Natural killer cell (primary cell): ENCODE results near the gene NR3C2. TPM values are rescaled to one million over a fixed set of nuclear protein-coding genes. Genes with fewer than 3 reads are reported as not detected.

Source experiments
- ATAC-seq, 3 donors: fragments of 150-1000 bp in 2 of 3; fragments of 200-7000 bp in 1 of 3; cut with Tn5 transposase; 1 replicate in 1 of 3; 2 replicates in 2 of 3; pipeline ENCODE4 v1.10.0; 2021; ENCODE audit warnings: mild to moderate bottlenecking in 2 of 3, moderate library complexity in 2 of 3
- DNase-seq, 2 donors: peaks; one replicate each; pipeline versions ENCODE4 v3.0.0 to v3.0.0-alpha.2; 2013 to 2021; ENCODE audit warnings: mixed read lengths in 1 of 2
- H3K27ac ChIP-seq: one replicate; pipeline ENCODE4 v1.5.1; 2013; ENCODE audit warnings: mild to moderate bottlenecking, low read length
- H3K27me3 ChIP-seq: one replicate; pipeline ENCODE4 v1.6.1; 2013; ENCODE audit warnings: low read length; ENCODE audit not compliant: control insufficient read depth, insufficient read depth
- H3K36me3 ChIP-seq: one replicate; pipeline ENCODE4 v1.6.1; 2013; ENCODE audit warnings: low read length; ENCODE audit not compliant: control insufficient read depth, insufficient read depth
- H3K4me1 ChIP-seq: one replicate; pipeline ENCODE4 v1.6.1; 2013; ENCODE audit warnings: low read length; ENCODE audit not compliant: control insufficient read depth, insufficient read depth
- H3K4me3 ChIP-seq: one replicate; pipeline ENCODE4 v1.5.1; 2013; ENCODE audit warnings: low read length
- H3K9me3 ChIP-seq: one replicate; pipeline ENCODE4 v1.6.1; 2013; ENCODE audit warnings: low read length; ENCODE audit not compliant: control insufficient read depth, insufficient read depth
- H3K27ac Mint-ChIP-seq, 2 donors: one replicate each; pipeline ENCODE4 v1.8.0; 2022; ENCODE audit warnings: mild to moderate bottlenecking in 2 of 2, mixed read lengths in 2 of 2, moderate library complexity in 1 of 2
- H3K27me3 Mint-ChIP-seq, 2 donors: one replicate each; pipeline ENCODE4 v1.8.0; 2022; ENCODE audit warnings: low read depth in 2 of 2, mixed read lengths in 2 of 2
- H3K36me3 Mint-ChIP-seq: one replicate; pipeline ENCODE4 v1.8.0; 2022; ENCODE audit warnings: mixed read lengths
- H3K4me1 Mint-ChIP-seq, 2 donors: one replicate each; pipeline ENCODE4 v1.8.0; 2022; ENCODE audit warnings: mixed read lengths in 2 of 2
- H3K4me3 Mint-ChIP-seq: one replicate; pipeline ENCODE4 v1.8.0; 2022; ENCODE audit warnings: mild to moderate bottlenecking, moderate library complexity, mixed read lengths
- H3K9me3 Mint-ChIP-seq, 2 donors: one replicate each; pipeline ENCODE4 v1.8.0; 2022; ENCODE audit warnings: mixed read lengths in 2 of 2
- CTCF ChIP-seq: fragments of 200-600 bp; IDR thresholded peaks from one replicate; pipeline ENCODE4 v1.8.0; 2022; ENCODE audit warnings: antibody characterized with exemption
- WGBS: methylation state at CpG from one replicate; pipeline ENCODE4 v1.1.7; 2013; ENCODE audit warnings: missing lambda C conversion rate; ENCODE audit not compliant: insufficient coverage; 5-methylcytosine and 5-hydroxymethylcytosine counted together
- intact Hi-C: fragments of 100-400 bp; cut with micrococcal nuclease; formaldehyde crosslinking; loops from one replicate; pipeline ENCODE4 v1.14.2; 2022
- total RNA-seq, 4 donors: library from RNA; stranded (reverse); fragments of 120-200 nt in 1 of 4; gene quantifications; one replicate each; pipeline versions ENCODE4 v1.2.3 to v1.2.4, GENCODE V29; 2013 to 2022

The NR3C2 gene
- total RNA-seq, 3 donors from 2014 or later (not counting 1 experiment from before 2014, with no cell fraction given): 4.2 to 8.6 (median 6.3) TPM

GRCh38 chr4:148030193-148030873 is 411.9 kb downstream of the NR3C2 start:
- H3K4me1 Mint-ChIP-seq: peaks cover 0 to 4% of the 10 kb centered on the region in 2 donors

GRCh38 chr4:148029781-148030180 is 412.4 kb downstream of the NR3C2 start:
- ATAC-seq: no peak
- peaks cover 0 to 8% of the 10 kb centered on the region in 2 donors for H3K9me3 Mint-ChIP-seq
- no CpG with 5 or more reads among the region's 3 CpGs for WGBS
- no peak for TF ChIP-seq CTCF
- H3K27me3 Mint-ChIP-seq: no peaks in the 10 kb centered on the region
- H3K4me1 Mint-ChIP-seq: peaks cover 0 to 4% of the 10 kb centered on the region in 2 donors
- no peak overlapping the region for H3K4me3 Mint-ChIP-seq
- no peak overlapping the region for H3K27ac Mint-ChIP-seq
- peaks cover 13% of the 10 kb centered on the region for H3K36me3 Mint-ChIP-seq
- H3K27ac ChIP-seq: no peak overlapping the region
- H3K27me3 ChIP-seq: no peaks in the 10 kb centered on the region
- intact Hi-C loops: no loop called here
- no peak overlapping the region for H3K4me3 ChIP-seq
- H3K9me3 ChIP-seq: no peaks in the 10 kb centered on the region
- H3K36me3 ChIP-seq: no peaks in the 10 kb centered on the region
- no peaks in the 10 kb centered on the region for H3K4me1 ChIP-seq
- DNase-seq: no peak

More at GRCh38 chr4:148030193-148030873, 411.9 kb downstream of the NR3C2 start:
- no peak overlapping the region for H3K4me3 Mint-ChIP-seq
- no peaks in the 10 kb centered on the region for H3K27me3 ChIP-seq
- 88% methylated on average over 1 of the region's 2 CpGs for WGBS
- TF ChIP-seq CTCF: no peak
- H3K9me3 Mint-ChIP-seq: peaks cover 0 to 8% of the 10 kb centered on the region in 2 donors
- ATAC-seq: no peak
- H3K27ac Mint-ChIP-seq: no peak overlapping the region
- H3K36me3 Mint-ChIP-seq: peaks cover 13% of the 10 kb centered on the region
- no peaks in the 10 kb centered on the region for H3K4me1 ChIP-seq
- no peaks in the 10 kb centered on the region for H3K36me3 ChIP-seq
- H3K4me3 ChIP-seq: no peak overlapping the region
- H3K27ac ChIP-seq: no peak overlapping the region
- H3K27me3 Mint-ChIP-seq: no peaks in the 10 kb centered on the region
- no peak for DNase-seq
- intact Hi-C loops: no loop called here
- no peaks in the 10 kb centered on the region for H3K9me3 ChIP-seq
